BJ (cell line): Measurements from ENCODE around the gene NUAK1. TPM values are rescaled to one million over a fixed set of nuclear protein-coding genes. Genes with fewer than 3 reads are reported as not detected.

Experiments
- CTCF ChIA-PET: fragments of 350-600 bp; formaldehyde crosslinking; extraction: SDS; loops from one replicate; lab custom pipeline; 2021; ENCODE audit warnings: antibody characterized with exemption, inconsistent platforms; lab: Yijun Ruan, JAX
- POLR2A ChIA-PET: fragments of 300-600 bp; sonication (Branson Sonifier 250); formaldehyde crosslinking; extraction: SDS; loops from one replicate; lab custom pipeline; 2021; ENCODE audit warnings: antibody characterized with exemption; lab: Charles Lee
- DNase-seq: peaks from one replicate; pipeline ENCODE4 v3.0.0-alpha.2; 2011; ENCODE audit warnings: low read depth
- H3K27me3 ChIP-seq: 2 replicates; pipeline ENCODE4 v1.6.0; 2011; ENCODE audit warnings: low read length; ENCODE audit not compliant: control insufficient read depth, insufficient read depth
- H3K36me3 ChIP-seq: 2 replicates; pipeline ENCODE4 v1.5.1; 2011; ENCODE audit warnings: low read length; ENCODE audit not compliant: control insufficient read depth, insufficient read depth
- H3K4me3 ChIP-seq: 2 replicates; pipeline ENCODE4 v1.5.1; 2011; ENCODE audit warnings: low read depth, mild to moderate bottlenecking, control low read depth, low read length
- polyA plus RNA-seq: library from polyadenylated mRNA; depleted of rRNA; stranded (reverse); fragments of >200 nt; gene quantifications from 2 replicates; pipeline ENCODE4 v1.2.3, GENCODE V29; 2011
- TF ChIP-seq, protein P1 (sequence below): IDR thresholded peaks from 2 replicates; pipeline ENCODE4 v1.5.1; 2011; ENCODE audit warnings: low read depth, mild to moderate bottlenecking, control low read depth, inconsistent platforms, low read length, moderate library complexity; ENCODE audit not compliant: insufficient read depth

The NUAK1 gene
- polyA plus RNA-seq, 1 experiment: 37.0 TPM

DNA sequence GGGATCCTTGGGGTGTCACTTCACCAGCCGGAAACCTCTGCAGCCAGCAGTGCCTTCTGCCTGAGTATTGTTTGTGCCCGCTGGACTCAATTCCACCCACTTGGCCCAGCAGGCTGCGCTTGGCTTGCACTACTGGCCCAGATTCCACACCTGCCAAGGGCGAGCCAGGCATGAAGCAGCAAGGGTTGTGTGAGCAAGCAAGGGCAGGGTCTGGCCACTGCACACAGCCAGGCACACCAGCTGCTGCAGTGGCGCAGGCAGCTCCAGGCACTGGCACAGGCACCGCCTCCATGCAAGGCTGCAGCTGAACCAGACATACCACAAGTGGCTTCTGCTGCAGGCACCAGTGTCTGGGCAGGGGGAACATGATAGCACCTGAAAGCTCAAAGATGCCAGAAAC, 99.5 kb downstream of the NUAK1 start:
- no peak overlapping the region for H3K4me3 ChIP-seq
- ChIA-PET CTCF (no interaction called here), POLR2A (no interaction called here)
- no peaks in the 10 kb centered on the region for H3K27me3 ChIP-seq
- no peak for DNase-seq
- TF ChIP-seq, protein P1, sequence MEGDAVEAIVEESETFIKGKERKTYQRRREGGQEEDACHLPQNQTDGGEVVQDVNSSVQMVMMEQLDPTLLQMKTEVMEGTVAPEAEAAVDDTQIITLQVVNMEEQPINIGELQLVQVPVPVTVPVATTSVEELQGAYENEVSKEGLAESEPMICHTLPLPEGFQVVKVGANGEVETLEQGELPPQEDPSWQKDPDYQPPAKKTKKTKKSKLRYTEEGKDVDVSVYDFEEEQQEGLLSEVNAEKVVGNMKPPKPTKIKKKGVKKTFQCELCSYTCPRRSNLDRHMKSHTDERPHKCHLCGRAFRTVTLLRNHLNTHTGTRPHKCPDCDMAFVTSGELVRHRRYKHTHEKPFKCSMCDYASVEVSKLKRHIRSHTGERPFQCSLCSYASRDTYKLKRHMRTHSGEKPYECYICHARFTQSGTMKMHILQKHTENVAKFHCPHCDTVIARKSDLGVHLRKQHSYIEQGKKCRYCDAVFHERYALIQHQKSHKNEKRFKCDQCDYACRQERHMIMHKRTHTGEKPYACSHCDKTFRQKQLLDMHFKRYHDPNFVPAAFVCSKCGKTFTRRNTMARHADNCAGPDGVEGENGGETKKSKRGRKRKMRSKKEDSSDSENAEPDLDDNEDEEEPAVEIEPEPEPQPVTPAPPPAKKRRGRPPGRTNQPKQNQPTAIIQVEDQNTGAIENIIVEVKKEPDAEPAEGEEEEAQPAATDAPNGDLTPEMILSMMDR: no peak
- H3K36me3 ChIP-seq: no peaks in the 10 kb centered on the region

DNA sequence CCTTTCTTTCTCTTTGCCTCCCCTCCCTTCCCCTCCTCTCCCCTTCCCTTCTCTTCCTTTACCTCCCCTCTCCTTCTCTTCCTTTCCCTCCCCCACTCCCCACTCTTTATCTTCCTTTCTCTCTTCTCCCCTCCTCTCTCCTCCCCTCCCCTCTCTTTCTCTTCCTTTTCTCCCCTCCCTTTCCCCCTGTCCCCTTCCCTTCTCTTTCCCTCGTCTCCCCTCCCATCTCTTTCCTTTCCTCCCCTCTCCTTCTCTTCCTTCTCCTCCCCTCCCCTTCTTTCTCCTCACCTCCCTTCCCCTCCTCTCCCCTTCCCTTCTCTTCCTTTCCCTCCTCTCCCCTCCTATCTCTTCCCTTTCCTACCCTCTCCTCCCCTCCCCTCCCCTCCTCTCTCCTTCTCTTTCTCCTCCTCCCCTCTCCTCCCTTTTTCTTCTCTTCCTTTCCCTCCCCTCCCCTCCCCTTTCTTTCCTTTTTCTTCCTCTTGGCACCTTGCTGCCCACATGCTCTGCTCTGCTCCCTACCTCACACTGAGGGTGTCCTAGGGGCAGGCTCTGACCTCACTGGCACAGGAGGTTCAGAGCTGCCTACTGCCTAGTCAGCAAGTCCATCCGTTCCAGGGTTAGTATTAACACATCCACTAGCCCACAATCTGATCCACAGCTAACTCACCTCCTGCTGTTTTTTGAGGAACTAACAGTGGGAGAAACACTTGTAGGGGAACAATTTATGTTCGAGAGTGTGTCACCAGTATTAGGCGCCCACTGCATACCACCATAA, 101.0 kb downstream of the NUAK1 start:
- CTCF ChIA-PET: interaction anchor here (0.9 kb wide), 1 partner anchor 100 kb away, joined by 3 read pairs; no protein-coding TSS in a partner anchor
- Histone ChIP-seq H3K27me3 (no peaks in the 10 kb centered on the region), H3K36me3 (no peaks in the 10 kb centered on the region), H3K4me3 (no peak overlapping the region)
- TF ChIP-seq, protein P1: no peak
- no peak for DNase-seq
- POLR2A ChIA-PET: interaction anchor here (0.6 kb wide), 1 partner anchor 11 kb away, joined by 3 read pairs; no protein-coding TSS in a partner anchor

DNA sequence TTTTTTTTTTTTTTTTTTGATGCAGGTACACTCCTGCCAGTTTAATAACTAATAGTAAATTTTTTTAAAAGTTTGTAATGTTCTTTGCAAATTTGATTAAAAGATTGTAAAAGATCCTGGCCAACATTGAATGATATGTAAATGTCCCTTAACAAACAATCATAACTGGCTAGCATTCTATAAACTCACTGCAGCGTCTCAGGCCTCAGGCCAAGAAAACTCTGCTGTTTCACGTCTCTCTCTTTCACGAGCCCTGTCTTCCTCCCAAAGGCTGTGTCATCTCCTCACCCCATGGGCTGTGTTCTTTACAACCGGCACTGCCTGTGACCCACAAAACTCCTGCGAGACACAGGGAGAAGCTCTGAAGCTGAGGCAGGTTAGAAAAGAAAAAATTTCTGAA, 103.3 kb downstream of the NUAK1 start:
- POLR2A ChIA-PET: no interaction called here
- DNase-seq: no peak

DNA sequence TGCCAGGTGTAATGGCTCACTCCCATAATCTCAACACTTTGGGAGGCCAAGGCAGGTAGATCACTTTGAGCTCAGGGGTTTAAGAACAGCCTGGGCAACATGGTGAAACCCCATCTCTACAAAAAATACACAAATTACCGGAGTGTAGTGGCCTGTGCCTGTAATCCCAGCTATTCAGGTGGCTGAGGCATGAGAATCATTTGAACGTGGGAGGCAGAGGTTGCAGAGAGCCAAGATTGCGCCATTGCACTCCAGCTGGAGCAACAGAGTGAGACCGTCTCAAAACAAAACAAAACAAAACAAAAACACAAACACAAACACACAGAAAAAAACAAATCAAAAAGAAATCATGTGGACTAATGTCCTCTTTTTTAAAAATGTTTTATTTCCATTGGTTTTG, 104.4 kb downstream of the NUAK1 start:
- Histone ChIP-seq H3K36me3 (no peaks in the 10 kb centered on the region), H3K27me3 (no peaks in the 10 kb centered on the region), H3K4me3 (no peak overlapping the region)
- DNase-seq: no peak
- TF ChIP-seq, protein P1: no peak
- POLR2A ChIA-PET: interaction anchor here (0.6 kb wide), 1 partner anchor 250 kb away, joined by 3 read pairs; no protein-coding TSS in a partner anchor
- CTCF ChIA-PET: interaction anchor here (0.9 kb wide), 1 partner anchor 19 kb away, joined by 4 read pairs; no protein-coding TSS in a partner anchor

More for the DNA sequence above, 103.3 kb downstream of the NUAK1 start:
- Histone ChIP-seq H3K36me3 (no peaks in the 10 kb centered on the region), H3K4me3 (no peak overlapping the region), H3K27me3 (no peaks in the 10 kb centered on the region)
- CTCF ChIA-PET: no interaction called here
- TF ChIP-seq, protein P1: no peak

DNA sequence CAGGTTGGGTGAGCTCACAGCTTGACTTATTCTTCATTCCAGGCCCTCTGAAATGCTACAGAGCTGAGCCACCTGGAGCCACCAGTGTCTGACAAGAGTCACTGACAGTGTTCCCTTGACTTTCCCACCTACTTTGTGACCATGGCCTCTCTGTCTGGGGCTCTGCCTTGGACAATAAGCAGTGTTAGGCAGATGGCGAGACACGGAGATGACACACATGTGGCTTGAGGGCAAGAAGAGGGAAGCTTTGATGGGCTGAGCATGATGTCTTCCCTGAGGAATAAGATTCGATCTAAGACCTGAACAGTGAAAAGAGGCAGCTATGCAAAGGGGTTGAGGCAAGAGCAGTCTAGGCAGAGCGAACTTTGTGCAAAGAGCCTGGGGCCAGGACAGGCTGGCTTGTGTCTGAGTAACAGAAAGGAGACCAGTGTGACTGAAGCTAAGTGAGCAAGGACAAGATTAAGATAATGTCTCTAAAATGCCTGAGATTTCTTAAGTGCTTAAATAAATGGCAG, 105.5 kb downstream of the NUAK1 start:
- POLR2A ChIA-PET: no interaction called here

More for the DNA sequence above, 105.5 kb downstream of the NUAK1 start:
- no peak for DNase-seq
- H3K27me3 ChIP-seq: no peaks in the 10 kb centered on the region
- no peak overlapping the region for H3K4me3 ChIP-seq
- CTCF ChIA-PET: interaction anchor here (0.9 to 1.1 kb wide), 2 partner anchors 20 to 64 kb away, joined by 3 to 4 read pairs; no protein-coding TSS in a partner anchor
- no peaks in the 10 kb centered on the region for H3K36me3 ChIP-seq
- TF ChIP-seq, protein P1: no peak
